Omental fat pad (tissue), 4 donors: ENCODE measurements around the gene ANAPC7. TPM values are rescaled to one million over a fixed set of nuclear protein-coding genes. Genes with fewer than 3 reads are reported as not detected.
A peak's percentile ranks its signal among the peaks of the same experiment; 100 is the strongest.
"Not testable (repeated sequence)": the region's sequence is repeated elsewhere in the genome, so short reads cannot be mapped to it uniquely, and the experiment has no call there.

Experiments
- ATAC-seq: fragments of 150-250 bp; one replicate; pipeline ENCODE4 v1.9.1; 2016; ENCODE audit warnings: mild to moderate bottlenecking, moderate library complexity; ENCODE audit not compliant: low FRiP score
- DNase-seq: peaks from one replicate; pipeline ENCODE4 v3.0.0-alpha.2; 2019; ENCODE audit warnings: low spot score
- CTCF ChIP-seq, 3 donors: fragments of 450-650 bp; IDR thresholded peaks; one replicate each; pipeline ENCODE4 v1.5.1; 2016 to 2017; ENCODE audit warnings: antibody characterized with exemption in 3 of 3, mild to moderate bottlenecking in 3 of 3, moderate library complexity in 2 of 3
- total RNA-seq, 4 donors: library from RNA; depleted of rRNA; stranded (reverse); fragments of >200 nt; gene quantifications; one replicate each; pipeline ENCODE4 v1.1.0, GENCODE V29; 2016

ANAPC7 gene
- total RNA-seq, result 10 to 100 TPM; 34.6 to 54.8 (median 48.9) TPM

DNA sequence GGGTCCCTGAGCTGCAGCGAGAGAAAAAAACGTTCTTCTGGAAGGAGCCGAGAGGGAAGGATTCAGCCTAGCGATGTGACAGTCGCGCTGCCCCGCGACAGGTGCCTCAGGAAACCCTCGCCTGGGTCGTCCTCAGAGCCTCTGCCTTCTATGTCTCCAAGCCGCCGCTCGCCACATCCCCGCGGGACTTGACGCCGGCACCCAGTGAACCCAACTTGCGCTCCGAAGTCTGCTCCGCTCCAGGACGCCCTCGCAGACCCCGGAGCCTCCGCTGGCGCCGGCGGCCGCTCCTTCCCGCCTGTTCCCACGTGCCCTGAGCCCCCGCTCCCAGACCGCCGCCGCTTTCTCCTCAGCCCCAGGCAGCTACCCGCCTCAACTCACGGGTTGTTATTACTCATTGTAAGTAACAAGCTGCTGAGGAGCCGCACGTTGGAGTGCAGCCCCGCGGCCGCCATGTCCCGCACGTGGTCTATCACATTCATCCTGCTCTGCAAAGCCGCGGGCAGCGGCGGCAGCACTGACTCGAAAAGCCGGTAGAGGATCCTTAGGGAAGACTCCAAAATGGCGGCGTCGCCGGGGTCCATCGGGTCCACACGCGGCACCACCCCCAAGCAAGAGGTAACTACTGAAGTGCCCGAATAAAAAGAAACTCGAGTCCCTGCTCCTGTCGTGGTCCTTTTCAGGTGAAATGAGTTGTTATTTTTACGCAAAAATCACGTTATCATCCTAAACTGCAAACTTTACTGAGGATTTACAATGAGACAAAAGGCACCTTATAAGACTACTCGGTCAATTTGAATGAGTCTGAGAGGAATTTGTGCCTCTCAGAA, at the start of gene ANAPC7:
Gene ANAPC7 (minus strand): TSS at position 563 of the 830 bp plus-strand sequence. CDS start 81 bp downstream, at position 482.
- ATAC-seq, result peak; percentile 95
- TF ChIP-seq CTCF (IDR thresholded peaks at IDR 0.05), result no peak
- peak; percentile 63 for DNase-seq

GRCh38 chr12:110451263-110451662, 47.8 kb upstream of the ANAPC7 start:
- DNase-seq (no peak), ATAC-seq (no peak)
- no peak for TF ChIP-seq CTCF (IDR thresholded peaks at IDR 0.05)

DNA sequence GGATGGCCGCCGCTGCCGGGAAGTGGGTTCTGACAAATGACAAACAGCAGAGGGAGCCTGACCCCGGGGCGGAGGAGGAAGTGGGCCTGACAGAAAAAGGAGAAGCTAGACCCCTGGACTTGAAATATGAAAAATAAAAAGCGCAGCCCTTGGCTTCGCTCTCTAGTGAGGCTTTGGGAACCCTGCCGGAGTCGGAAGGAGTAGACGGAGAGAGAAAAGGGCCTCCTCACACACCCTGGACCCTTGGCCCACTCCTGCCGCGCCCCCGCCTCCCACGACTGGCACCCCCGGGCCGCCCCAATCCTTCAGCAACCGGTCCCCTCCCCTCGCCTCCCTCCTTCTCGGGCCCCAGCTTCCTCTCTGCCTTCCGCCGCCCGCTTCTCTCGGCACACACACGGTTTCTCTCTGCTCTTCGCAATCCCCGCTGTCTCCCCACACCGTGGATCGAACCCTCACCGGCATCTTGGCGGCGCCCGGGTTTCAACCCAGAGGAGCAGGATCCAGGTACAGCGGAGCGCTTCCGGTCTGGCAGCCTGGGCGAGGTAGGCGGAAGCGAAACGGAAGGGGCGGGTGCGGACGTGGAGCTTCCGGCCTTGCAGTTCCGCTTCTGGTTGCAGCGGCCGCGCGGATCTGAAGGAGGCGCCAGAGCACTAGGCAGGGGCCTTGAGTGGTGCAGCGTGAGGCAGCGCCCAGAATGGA, 46.4 kb upstream of the ANAPC7 start, which contains the start of gene ARPC3:
Gene ARPC3 (minus strand): TSS at position 539 of the 699 bp plus-strand sequence. CDS start 77 bp downstream, at position 462.
- peak; percentile 81 for DNase-seq
- ATAC-seq, result peak; percentile 99

GRCh38 chr12:110444455-110444854, 40.9 kb upstream of the ANAPC7 start:
- ATAC-seq (no peak), DNase-seq (no peak)

More for the DNA sequence above, 46.4 kb upstream of the ANAPC7 start, which contains the start of gene ARPC3:
- TF ChIP-seq CTCF (IDR thresholded peaks at IDR 0.05), result no peak

DNA sequence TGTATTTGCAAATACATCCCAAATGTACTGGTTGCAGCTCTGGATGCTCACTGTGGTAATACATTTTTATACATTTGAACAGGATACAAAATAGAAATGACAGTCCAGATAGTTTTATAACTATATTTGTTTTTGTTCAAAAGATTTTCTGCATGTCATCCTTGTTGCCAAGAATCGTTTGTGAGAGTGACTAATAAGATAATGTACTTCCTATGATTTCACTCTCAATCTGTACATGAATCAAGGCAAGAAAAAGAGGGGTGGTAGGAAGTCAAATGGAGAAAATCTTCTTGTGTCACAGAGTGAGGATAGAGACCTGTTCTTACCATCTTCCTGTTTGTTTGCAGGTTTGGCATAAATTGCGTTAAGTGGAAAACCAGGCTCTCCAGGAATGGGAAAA, 32.7 kb upstream of the ANAPC7 start:
- no peak for ATAC-seq
- no peak for DNase-seq
- no peak for TF ChIP-seq CTCF (IDR thresholded peaks at IDR 0.05)

More at GRCh38 chr12:110444455-110444854, 40.9 kb upstream of the ANAPC7 start:
- no peak for TF ChIP-seq CTCF (IDR thresholded peaks at IDR 0.05)

DNA sequence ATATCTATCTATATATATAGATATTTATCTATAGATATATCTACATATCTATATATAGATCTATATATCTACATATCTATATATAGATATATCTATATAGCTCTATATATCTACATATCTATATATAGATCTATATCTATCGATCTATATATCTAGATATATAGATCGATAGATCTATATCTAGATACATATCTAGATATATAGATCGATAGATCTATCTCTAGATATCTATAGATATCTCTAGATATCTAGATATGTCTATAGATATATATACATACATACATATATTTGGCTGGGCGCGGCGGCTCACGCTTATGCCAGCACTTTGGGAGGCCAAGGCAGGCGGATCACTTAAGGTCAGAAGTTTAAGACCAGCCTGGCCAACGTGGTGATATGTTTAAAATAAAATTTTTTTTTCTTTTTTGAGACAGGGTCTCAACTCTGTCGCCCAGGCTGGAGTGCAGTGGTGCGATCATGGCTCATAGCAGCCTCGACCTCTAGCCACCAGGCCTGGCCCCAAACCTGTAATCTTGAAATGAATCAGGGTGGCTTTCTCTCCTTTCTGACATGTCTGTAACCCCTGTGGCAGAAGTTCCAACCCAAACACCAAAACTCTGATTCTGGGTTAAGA, 28.6 kb upstream of the ANAPC7 start:
- TF ChIP-seq CTCF (IDR thresholded peaks at IDR 0.05), result no peak
- no peak for DNase-seq
- ATAC-seq, result no peak

- DNase-seq, ATAC-seq: not testable (repeated sequence)
Measured at GRCh38 chr12:110429676-110430075, 26.2 kb upstream of the ANAPC7 start.
